HEK293T (cell line): ENCODE data around the gene TSEN34.

Source experiments
- BHLHE40 ChIP-seq: fragments of 450-650 bp; IDR thresholded peaks from 2 replicates; pipeline ENCODE4 v1.6.1; 2016; ENCODE audit warnings: mild to moderate bottlenecking, moderate library complexity, borderline replicate concordance
- CTBP1 ChIP-seq: fragments of 450-650 bp; IDR thresholded peaks from 2 replicates; pipeline ENCODE4 v1.6.1; 2016; ENCODE audit warnings: borderline replicate concordance
- ELF4 ChIP-seq: fragments of 450-650 bp; IDR thresholded peaks from 2 replicates; pipeline ENCODE4 v1.6.1; 2017; ENCODE audit warnings: antibody characterized with exemption
- FOXA1 ChIP-seq: fragments of 450-650 bp; IDR thresholded peaks from 2 replicates; pipeline ENCODE4 v1.6.1; 2016; ENCODE audit warnings: mild to moderate bottlenecking
- FOXK2 ChIP-seq: fragments of 450-650 bp; IDR thresholded peaks from 2 replicates; pipeline ENCODE4 v1.6.1; 2016; ENCODE audit warnings: mild to moderate bottlenecking
- HDGF ChIP-seq: fragments of 450-650 bp; IDR thresholded peaks from 2 replicates; pipeline ENCODE4 v1.6.1; 2017; ENCODE audit warnings: antibody characterized with exemption, borderline replicate concordance
- NFRKB ChIP-seq: fragments of 450-650 bp; IDR thresholded peaks from 2 replicates; pipeline ENCODE4 v1.6.1; 2016; ENCODE audit warnings: mild to moderate bottlenecking, moderate library complexity
- SP1 ChIP-seq: fragments of 450-650 bp; IDR thresholded peaks from 2 replicates; pipeline ENCODE4 v1.6.1; 2017
- SUZ12 ChIP-seq: fragments of 450-650 bp; IDR thresholded peaks from 2 replicates; pipeline ENCODE4 v1.6.1; 2016; ENCODE audit warnings: mild to moderate bottlenecking
- ZNF384 ChIP-seq: fragments of 450-650 bp; IDR thresholded peaks from 2 replicates; pipeline ENCODE4 v1.6.1; 2016

GRCh38 chr19:54203151-54203611, 12.1 kb downstream of the TSEN34 start:
- TF ChIP-seq FOXK2: no peak
- no peak for TF ChIP-seq FOXA1
- TF ChIP-seq ELF4: no peak
- no peak for TF ChIP-seq ZNF384
- no peak for TF ChIP-seq SUZ12
- TF ChIP-seq SP1: no peak
- TF ChIP-seq NFRKB: no peak
- TF ChIP-seq HDGF: no peak
- TF ChIP-seq CTBP1: no peak
- TF ChIP-seq BHLHE40: no peak
